ENCODE data around the gene KHDC4.

DNA sequence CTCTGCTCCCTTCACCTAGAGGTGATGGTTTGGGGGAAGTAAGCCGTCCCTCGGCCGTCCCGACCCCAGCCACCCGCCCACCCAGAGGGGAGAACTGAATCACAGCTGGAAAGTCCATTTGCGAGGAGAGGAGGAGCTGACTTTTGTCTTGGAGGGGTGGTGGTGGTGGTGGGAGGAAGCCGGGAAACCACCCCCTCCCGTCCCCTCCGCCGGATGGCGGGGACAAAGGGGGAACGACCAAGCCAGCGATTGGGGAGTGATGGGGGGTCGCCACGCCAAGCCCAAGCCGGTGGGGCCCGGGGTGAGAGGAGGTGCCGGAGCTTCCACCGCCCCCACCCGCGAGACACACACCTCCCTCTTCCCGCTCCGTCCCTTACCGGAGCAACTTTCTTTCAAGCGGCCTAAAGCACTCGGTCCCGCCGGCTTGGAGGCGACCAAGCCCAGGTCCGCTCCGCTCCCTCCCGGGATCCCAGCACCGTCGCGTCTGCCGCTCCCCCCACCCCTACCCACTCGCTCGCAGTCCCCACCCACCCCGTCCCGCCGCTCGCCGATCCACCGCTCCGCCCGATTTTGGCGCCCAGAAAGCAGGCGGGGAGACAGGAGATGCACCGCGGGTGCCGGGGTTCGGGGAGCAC, 43.6 kb upstream of the KHDC4 start:
- TF ChIP-seq, protein P1, sequence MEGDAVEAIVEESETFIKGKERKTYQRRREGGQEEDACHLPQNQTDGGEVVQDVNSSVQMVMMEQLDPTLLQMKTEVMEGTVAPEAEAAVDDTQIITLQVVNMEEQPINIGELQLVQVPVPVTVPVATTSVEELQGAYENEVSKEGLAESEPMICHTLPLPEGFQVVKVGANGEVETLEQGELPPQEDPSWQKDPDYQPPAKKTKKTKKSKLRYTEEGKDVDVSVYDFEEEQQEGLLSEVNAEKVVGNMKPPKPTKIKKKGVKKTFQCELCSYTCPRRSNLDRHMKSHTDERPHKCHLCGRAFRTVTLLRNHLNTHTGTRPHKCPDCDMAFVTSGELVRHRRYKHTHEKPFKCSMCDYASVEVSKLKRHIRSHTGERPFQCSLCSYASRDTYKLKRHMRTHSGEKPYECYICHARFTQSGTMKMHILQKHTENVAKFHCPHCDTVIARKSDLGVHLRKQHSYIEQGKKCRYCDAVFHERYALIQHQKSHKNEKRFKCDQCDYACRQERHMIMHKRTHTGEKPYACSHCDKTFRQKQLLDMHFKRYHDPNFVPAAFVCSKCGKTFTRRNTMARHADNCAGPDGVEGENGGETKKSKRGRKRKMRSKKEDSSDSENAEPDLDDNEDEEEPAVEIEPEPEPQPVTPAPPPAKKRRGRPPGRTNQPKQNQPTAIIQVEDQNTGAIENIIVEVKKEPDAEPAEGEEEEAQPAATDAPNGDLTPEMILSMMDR (IDR thresholded peaks at IDR 0.05; ENCODE audit: insufficient read depth, low read depth, low read length): no peak
- TF ChIP-seq EZH2 (IDR thresholded peaks at IDR 0.05; ENCODE audit: insufficient read depth, low read length): no peak
